HG02678 (cell line): ENCODE results near the gene TKT.

Experiments
- ATAC-seq: cut with Tn5 transposase; IDR thresholded peaks from one replicate; pipeline ENCODE4 v1.9.1; 2021; ENCODE audit warnings: mild to moderate bottlenecking, moderate library complexity; ENCODE audit not compliant: unreplicated experiment

TKT gene

DNA sequence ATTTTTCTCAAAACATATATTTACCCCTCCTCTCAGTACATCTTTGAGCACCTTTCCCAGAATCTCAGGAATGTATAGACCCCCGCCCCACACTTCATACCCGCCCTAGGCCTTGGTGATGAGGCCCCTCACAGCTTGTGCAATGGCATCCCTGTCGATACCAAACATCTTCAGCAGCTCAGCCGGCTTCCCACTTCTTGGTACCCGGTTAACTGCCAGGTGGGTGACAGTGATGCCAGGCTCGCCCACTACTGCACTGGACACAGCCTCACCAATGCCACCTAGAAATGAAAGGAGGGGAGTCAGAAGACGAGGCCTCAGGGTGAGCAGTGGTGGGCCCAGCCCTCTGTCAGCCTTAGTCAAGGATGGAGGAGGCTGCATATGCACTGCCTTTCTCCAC, 30.2 kb downstream of the TKT start:
- no peak for ATAC-seq

DNA sequence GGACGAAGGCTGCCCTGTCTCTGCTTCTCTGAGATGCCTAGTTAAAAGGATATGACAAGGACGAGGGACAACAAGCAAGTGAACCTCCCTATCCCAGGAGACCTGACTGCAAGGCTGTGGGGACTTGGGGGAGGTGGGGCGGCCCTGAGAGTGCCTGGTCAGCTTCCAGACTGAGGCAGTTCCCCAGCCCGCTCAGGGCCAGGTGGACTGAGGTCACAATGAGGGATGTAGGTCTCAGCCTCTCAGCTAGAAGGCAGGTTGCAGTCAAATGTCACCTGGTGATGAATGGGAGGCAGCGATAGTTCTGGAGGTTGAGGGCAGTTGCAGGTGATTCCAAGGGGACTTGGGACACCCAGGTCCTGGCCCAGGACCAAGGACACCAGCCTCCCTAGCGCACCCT, 30.6 kb downstream of the TKT start:
- ATAC-seq = no peak

DNA sequence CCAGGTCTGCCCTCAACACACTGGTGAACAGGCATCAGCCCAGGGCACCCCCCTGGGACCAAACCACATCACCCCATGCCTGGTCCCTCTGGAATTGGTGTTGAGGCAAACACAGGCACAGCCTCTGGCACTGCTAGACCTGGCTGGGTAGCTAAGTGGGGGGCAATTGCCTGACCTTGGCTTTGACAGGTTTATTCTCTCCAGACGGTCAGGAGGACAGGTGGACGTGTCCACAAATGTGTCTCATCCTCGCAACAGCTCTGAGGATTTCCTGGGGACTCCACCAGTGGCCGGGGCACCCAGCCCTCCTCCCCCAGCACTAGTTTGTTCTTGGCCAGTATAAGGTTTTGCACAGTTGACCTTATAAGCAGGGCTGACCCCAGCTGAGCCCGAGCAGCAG, 31.3 kb downstream of the TKT start:
- no peak for ATAC-seq

DNA sequence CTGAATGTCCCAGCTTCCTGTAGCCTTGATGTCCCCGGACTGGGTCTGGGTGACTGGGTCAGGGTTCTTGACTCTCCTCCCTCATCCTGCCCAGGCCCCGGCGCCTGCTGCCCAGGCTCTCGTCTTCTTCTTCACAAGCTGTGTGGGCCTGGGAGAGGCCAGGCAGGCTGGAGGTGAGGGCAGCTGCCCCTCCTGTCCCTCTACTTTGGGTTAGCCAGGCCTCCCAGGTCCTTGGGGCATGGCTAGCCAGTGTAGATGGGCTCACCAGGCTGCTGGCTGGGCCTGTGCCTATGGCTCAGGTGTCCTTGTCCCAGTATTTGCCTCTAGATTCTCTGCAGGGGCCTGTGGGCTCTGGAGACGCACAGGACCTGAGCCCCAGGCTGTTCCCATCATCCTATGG, 31.8 kb downstream of the TKT start:
- ATAC-seq = no peak

DNA sequence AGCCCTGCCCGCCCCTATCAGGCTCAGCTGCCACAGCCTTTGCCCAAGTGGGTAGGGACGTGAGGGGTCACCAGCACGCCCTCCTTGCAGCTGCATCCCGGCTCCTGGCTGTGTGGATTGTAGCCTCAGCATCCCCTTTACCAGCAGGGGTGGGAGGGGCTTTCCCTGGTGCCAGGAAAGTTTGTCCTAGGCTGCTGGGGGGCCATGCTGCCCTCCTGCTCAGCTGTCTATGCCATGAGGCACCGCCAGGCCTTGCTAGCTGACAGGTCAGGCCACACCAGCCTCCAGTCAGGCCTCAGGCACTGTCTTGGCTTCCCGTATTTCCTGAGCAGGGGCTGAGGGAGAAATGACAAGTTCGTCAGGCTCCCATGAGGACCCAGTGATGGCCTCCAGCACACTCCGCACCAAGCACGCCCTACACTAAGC, 32.3 kb downstream of the TKT start:
- no peak for ATAC-seq

DNA sequence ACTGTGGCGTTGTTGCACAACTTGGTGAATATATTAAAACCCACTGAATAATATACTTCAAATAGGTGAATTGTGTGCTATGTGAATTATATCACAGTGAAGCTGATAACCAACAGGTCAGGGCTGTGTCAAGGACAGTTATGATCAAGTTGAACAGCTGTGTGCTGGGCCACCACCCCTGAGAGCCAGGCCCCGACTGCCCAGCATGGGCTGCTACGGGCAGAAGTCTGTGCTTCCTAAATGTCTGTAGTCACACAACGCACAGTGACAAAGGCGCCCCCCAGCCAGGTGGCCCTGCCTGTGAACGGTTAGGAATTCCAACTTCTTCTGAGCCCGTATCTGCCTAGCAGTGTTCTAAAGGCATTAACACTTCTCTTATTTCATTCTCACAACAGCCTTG, 32.8 kb downstream of the TKT start:
- ATAC-seq = no peak

DNA sequence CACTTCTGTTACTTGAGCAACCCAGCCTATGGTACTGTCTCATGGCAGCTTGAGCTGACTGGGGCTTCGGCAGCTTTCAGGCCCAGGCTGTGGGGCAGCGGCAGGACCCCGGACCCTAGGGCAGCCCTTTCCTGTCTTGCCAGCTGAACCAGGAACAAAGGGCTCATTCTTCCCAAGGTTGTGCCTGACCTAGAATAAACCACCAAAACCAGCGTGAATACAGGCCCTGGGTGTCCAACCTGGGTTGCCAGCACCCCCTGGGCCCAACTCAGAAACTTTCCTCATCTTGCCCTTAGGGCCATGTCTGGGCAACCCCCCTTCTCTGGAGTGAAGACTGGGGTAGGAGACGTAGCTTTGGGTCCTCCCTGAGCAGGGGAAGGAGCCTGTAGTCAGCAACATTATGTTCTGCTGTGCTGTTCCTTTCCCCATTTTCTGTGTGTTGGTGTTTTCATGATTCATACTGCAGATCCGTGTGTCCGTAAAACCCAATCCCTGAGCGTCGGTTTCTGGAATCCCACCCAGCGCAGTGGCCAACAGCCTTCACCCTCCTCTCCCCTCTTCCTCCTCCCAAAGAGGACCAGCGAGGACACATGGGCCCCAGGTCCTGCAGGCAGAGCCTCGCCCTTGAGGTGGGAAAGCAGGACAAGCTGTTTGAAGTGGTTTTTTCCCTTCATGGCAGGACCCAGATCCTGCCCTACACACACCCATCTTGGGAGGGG, 33.5 kb downstream of the TKT start:
- no peak for ATAC-seq

DNA sequence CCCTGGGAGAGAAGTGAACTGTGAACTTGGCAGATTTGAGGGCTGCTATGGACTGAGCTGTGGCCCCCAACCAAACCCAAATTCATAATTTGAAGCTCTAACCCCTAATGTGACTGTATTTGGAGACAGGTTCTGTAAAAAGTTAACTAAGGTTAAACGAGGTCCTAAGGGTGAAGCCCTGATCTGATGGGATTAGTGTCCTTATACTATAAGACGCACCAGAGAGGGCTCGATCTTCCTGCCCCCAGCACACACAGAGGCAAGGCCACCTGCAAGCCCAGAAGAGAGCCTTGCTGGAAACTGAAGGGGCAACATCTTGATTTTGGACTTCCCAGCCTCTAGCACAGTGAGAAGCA, 34.0 kb downstream of the TKT start:
- no peak for ATAC-seq

DNA sequence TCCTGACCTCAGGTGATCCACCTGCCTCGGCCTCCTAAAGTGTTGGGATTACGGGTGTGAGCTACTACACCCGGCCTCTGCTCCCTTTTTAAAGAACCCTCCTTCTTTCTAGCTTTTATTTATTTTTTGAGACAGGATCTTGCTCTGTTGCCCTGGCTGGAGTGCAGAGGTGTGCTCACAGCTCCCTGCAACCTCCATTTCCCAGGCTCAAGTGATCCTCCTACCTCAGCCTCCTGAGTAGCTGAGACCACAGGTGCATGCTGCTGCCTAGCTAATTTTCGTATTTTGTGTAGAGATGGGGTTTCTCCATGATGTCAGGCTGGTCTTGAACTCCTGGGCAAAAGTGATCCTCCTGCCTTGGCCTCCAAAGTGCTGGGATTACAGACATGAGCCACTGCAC, 34.5 kb downstream of the TKT start:
- no peak for ATAC-seq

DNA sequence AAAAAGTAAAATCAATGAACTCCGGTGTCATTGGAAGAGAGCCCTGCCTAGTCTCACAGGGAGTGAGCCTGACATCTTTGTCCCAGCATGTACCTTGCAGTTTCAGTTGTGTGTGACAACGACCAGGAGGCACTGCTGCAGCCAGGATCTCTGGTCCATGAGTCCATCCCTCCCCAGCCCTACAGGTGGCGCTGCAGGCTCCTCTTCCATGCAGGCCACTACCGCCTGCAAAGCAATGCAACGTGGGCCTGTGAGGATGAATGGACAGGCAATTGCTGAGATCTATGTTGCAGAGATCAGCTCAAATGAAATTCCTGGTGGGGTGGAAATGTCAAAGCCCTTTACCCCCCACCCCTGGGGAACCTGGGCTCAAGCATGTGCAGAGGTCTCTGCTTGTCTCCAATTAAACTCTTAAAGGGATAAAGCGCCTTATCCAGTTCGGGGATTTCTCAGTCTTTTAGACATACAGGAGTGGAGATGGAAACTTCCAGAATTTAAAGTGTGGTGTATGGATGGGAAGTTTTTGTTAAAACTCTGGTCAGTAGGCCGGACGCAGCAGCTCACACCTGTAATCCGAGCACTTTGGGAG, 35.8 kb downstream of the TKT start:
- ATAC-seq = peak; percentile 77

DNA sequence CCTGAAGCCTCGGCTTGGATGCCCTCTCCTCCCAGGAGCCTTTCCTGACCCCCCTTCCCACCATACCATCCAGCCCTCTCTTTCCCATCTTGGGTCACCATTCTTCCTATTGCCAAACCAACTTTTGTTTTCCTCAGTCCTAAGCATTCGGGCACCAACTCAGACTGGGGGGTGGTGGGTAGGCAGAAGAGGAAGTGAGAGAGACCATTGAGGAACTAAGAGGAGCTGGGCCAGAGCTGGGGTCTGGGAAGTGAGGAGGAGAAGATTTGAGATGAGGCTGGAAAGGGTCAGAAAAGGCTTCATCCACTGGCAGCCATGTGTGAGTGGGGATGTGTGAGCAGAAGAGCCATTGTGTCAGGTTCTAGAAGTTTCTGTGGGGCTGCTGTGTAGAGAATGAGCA, 37.7 kb downstream of the TKT start:
- no peak for ATAC-seq

DNA sequence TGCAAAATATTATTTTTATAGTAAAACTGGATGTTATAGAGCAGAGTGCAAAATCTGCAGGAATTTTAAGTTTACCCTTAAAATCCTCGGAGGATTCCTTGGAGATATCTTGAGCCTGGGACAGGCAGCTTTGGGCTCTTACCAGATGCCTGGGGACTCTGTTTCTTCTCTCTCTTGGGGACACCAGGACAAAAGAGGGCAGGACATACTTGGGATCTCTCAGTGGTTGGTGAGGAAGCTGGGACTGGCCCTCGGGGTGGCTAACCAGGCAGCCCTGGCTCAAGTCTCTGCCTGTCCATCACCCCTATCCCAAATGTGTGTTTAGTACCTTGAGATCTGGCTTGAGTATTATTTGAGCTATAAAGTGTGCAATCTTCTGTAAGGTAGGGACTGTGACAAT, 38.6 kb downstream of the TKT start:
- ATAC-seq = no peak

DNA sequence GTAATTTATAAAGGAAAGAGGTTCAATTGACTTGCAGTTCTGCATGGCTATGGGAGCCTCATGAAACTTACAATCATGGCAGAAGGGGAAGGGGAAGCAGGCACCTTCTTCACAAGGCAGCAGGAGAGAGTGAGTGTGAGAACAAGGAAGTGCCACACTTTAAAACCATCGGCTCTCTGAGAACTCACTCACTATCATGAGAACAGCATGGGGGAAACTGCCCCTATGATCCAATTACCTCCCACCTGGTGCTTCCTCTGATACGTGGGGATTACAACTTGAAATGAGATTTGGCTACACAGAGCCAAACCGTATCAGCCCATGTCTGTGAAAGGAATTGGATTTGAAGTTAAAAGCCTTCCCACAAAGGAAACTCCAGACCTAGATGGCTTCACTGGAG, 39.1 kb downstream of the TKT start:
- no peak for ATAC-seq

DNA sequence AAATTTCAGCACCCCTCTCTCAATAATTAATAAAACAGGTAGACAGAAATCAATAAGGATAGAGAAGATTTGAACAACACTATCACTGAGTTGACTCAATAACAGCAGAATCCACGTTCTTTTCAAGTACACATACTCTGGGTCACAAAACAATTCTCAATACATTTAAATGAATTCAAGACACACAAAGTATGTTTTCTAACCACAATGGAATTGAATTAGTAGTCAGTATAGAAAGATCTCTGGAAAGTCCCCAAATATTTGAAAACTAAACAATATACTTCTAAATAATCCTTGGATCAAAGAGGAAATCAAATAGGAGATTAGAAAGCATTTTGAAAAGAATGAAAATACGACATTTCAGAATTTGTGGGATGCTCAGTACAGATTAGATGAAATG, 40.0 kb downstream of the TKT start:
- no peak for ATAC-seq

DNA sequence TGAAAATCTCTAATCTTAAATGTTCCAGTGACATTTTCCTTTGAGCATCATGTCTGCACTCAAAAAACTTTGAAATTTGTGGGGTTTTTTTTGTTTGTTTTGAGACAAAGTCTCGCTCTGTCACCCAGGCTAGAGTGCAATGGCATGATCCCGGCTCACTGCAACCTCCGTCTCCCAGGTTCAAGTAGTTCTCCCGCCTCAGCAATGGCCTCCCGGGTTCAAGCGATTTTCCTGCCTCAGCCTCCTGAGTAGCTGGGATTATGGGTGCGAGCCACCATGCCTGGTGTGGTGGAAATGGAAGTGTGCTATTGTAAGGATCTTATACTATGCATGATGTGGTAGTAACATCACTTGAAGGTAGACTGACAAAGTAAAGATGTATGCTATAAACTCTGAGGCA, 42.5 kb downstream of the TKT start:
- ATAC-seq = no peak

DNA sequence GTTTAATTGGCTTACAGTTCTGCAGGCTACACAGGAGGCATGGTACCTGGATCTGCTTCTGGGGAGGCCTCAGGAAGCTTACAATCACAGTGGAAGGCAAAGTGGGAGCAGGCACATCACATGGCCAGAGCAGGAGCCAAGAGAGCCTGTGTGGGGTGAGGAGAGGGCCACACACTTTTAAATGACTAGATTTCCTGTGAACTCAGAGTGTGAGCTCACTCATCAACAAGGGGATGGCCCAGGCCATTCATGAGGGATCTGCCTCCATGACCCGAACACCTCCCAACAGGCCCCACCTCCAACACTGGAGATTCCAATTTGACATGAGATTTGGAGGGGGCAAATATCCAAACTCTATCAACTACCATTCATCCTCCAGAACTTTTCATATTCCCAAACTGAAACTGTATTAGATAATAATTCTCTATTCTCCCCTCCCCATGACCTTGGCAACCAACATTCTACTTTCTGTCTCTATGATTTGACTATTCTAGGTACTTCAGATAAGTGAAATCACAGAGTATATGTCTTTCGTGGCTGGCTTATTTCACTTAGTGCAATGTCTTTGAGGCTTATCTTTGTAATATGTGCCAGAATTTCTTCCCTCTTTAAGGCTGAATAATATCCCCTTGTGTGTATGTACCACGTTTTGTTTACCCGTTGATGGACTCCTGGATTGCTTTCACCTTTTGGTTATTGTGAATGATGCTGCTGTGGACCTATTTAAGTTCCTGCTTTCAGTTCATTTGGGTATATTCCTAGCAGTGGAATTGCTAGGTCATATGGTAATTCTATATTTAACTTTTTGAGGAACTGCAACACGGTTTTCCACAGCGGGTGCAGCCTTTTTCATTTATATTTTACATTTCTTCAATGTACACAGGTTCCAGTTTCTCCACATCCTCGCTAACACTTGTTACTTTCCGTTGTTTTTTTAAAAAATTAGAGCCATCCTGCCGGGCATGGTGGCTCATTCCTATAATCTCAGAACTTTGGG, 43.8 kb downstream of the TKT start:
- no peak for ATAC-seq

DNA sequence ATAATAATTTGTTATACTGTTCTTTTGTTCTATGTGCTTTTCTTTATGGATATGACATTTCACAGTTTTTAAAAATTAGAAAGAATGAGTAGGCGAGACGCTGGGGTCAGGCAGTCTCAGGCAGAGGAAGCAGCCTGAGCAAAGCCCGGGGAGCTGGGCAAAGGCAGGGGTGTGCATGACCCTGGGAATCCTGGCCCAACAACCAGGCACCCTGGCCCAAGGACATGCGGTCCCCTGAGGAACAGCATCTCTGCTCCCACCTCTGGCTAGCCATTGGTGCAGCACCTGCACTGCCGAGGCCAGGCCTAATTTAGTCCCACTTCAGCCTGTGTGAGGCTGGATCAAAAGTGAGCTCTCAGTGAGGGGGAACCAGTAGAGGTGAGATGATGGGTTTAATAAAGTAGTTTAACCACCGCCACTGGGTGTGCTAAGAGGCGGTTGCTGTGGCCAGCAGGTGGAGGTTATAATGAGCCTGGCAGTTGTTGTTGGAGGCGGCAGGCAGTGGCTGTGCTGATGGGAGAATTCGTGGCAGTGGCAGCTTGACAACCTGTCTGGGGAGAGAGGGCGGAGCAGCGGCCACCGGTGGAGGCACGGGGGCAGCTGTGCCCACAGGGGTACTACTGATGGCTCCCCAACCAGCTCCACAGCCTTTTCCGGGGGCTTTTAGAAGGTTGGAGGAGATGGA, 53.3 kb downstream of the TKT start:
- no peak for ATAC-seq

DNA sequence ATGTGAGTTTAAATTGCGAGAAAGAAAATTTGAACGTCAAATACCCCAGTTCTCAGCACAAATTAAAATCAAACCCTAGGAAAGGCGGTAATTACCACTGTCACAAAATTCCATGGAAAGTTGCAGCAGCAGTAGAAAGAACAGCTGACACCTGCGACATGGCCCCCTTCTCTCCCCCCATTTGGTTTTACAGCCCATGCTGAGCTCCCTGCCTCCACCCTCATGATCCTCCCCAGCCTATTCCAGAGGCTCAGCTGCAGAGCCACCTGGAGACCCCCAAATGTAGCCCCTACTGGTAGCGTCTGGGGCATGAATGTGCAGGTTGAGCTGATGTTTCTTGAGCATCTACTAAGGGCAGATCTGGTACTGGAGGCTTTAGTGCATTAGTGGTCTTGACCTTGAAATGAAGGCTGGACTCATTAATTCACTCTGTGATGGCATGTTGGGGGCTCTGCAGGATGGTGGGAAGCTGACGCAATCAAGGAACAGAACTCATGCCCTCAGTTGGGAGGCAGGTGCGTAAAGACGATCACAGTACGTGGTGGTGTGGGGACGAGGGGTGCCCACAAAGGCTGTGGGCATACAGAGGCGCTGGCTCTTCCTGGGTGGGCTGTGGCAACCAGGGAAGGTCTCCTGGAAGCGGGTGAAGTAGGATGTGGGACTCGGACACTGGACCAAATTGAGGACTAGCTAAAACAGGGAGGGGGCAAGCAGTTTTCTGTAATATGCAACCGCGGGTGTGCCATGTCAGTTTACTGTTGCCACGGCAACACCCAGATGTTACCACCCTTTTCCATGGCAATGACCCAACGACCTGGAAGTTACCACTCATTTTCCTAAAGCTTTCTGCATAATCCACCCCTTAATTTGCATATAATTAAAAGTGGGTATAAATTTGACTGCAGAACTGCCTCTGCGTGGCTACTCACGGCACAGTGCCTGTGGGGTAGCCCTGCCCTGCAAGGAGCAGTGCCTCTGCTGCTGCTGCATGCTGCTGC, 55.0 kb downstream of the TKT start:
- ATAC-seq = no peak

DNA sequence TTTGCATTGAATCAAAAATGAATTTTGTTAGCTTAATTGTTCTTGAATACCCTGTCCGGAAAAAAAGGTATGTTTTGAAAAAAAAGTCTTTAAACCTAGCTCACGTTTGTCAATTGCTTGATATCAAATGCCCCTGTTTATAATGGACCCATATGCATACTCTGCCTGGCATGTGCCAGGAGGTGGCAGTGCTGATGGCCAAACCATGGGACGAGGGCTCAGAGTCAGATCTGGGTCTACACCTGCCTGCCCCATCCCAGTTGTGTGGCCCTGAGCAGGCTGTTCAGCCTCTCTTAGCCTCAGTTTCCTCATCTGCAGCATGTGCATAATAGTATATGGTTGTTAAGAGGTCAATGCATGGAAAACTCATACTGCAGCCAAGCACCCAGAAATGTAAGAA, 56.0 kb downstream of the TKT start:
- no peak for ATAC-seq

DNA sequence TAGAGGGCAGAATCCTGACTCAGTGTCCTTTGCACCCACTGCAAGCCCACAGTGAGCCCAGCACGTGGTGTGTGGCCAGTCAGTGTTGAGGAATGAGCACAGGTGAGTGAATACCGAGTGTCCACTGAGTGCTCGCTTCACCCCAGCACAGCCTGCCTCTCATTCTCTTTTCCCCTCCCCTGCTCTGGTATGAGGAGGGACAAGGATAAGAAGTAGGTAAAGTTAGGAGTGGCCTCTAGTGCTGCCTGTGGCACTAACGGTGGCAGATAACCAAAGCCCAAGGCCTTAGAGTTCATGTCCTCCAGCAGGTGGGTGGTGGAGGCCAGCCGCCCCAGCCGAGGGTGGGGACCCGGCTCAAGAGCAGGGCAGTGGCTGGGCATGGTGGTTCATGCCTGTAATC, 56.8 kb downstream of the TKT start:
- ATAC-seq = no peak
